HepG2 (cell line): Measurements from ENCODE around the gene KISS1. TPM values are rescaled to one million over a fixed set of nuclear protein-coding genes. Genes with fewer than 3 reads are reported as not detected.
A peak's percentile ranks its signal among the peaks of the same experiment; 100 is the strongest.

Source experiments
- ADNP ChIP-seq: sonication (generic); formaldehyde crosslinking; IDR thresholded peaks from 2 replicates; pipeline ENCODE4 v1.4.0; 2020; ENCODE audit warnings: missing genetic modification reagents
- KDM3A ChIP-seq: IDR thresholded peaks from 2 replicates; pipeline ENCODE4 v1.6.1; 2018; ENCODE audit warnings: low read depth, missing compliant biosample characterization
- NFE2L1 ChIP-seq: sonication (generic); formaldehyde crosslinking; IDR thresholded peaks from 2 replicates; pipeline ENCODE4 v1.4.0; 2020; ENCODE audit warnings: missing genetic modification reagents, mild to moderate bottlenecking, borderline replicate concordance
- PLRG1 ChIP-seq: fragments of 450-650 bp; conservative IDR thresholded peaks from 2 replicates; pipeline ENCODE4 v1.6.1; 2016
- RAD51 ChIP-seq: fragments of 450-650 bp; IDR thresholded peaks from 2 replicates; pipeline ENCODE4 v1.6.1; 2016; ENCODE audit warnings: borderline replicate concordance
- REPIN1 ChIP-seq: sonication (generic); formaldehyde crosslinking; IDR thresholded peaks from 2 replicates; pipeline ENCODE4 v1.8.0; 2022; ENCODE audit warnings: missing genetic modification reagents, low read depth, mild to moderate bottlenecking, borderline replicate concordance
- SETDB1 ChIP-seq: sonication (generic); formaldehyde crosslinking; IDR thresholded peaks from 2 replicates; pipeline ENCODE4 v1.5.1; 2020; ENCODE audit warnings: missing genetic modification reagents, mild to moderate bottlenecking, borderline replicate concordance
- SNAI1 ChIP-seq: sonication (generic); formaldehyde crosslinking; IDR thresholded peaks from 2 replicates; pipeline ENCODE4 v1.5.0; 2020; ENCODE audit warnings: mild to moderate bottlenecking, missing genetic modification reagents, borderline replicate concordance
- ZNF33A ChIP-seq: sonication (generic); formaldehyde crosslinking; IDR thresholded peaks from 2 replicates; pipeline ENCODE4 v1.5.1; 2020; ENCODE audit warnings: missing genetic modification reagents, mild to moderate bottlenecking, moderate library complexity, borderline replicate concordance
- ZNF446 ChIP-seq: sonication (generic); formaldehyde crosslinking; IDR thresholded peaks from 2 replicates; pipeline ENCODE4 v1.5.0; 2020; ENCODE audit warnings: mild to moderate bottlenecking, missing genetic modification reagents
- ZNF616 ChIP-seq: sonication (generic); formaldehyde crosslinking; IDR thresholded peaks from 2 replicates; pipeline ENCODE4 v1.5.0; 2020; ENCODE audit warnings: low read depth, mild to moderate bottlenecking, missing genetic modification reagents
- ZSCAN22 ChIP-seq: sonication (generic); formaldehyde crosslinking; IDR thresholded peaks from 2 replicates; pipeline ENCODE4 v1.4.0; 2020; ENCODE audit warnings: mild to moderate bottlenecking, missing genetic modification reagents
- polyA plus RNA-seq, 8 experiments: library from polyadenylated mRNA; depleted of rRNA in 3 of 8; stranded (reverse) in 7 of 8; unstranded in 1 of 8; fragments of >200 nt; fragmentation: Illumina TruSeq in 4 of 8; extraction: Trizol in 4 of 8; gene quantifications; 2 replicates each; pipeline versions ENCODE4 v1.2.1 to v1.2.3, GENCODE V29; 2011 to 2016; ENCODE audit warnings: low read depth in 4 of 8, missing spikeins in 1 of 8, mixed read lengths in 1 of 8; ENCODE audit not compliant: insufficient read depth in 1 of 8
- total RNA-seq, 5 experiments: library from RNA; depleted of rRNA; stranded (reverse); fragments of >200 nt; fragmentation: Illumina TruSeq; extraction: Trizol; gene quantifications; 2 replicates each; pipeline ENCODE4 v1.2.3, GENCODE V29; 2016; ENCODE audit warnings: low read depth in 1 of 5
- TF ChIP-seq, protein P1 (sequence below): sonication (generic); formaldehyde crosslinking; IDR thresholded peaks from 2 replicates; pipeline ENCODE4 v1.4.0; 2020; ENCODE audit warnings: mild to moderate bottlenecking, missing genetic modification reagents
- TF ChIP-seq, protein P2 (sequence below): sonication (generic); formaldehyde crosslinking; IDR thresholded peaks from 2 replicates; pipeline ENCODE4 v1.9.0; 2021; ENCODE audit warnings: missing genetic modification reagents, borderline replicate concordance
- TF ChIP-seq, protein P3 (sequence below): conservative IDR thresholded peaks from 2 replicates; pipeline ENCODE4 v1.6.1; 2018; ENCODE audit warnings: missing genetic modification reagents
- TF ChIP-seq, protein P4 (sequence below): sonication (generic); formaldehyde crosslinking; IDR thresholded peaks from 2 replicates; pipeline ENCODE4 v1.4.0; 2020; ENCODE audit warnings: missing genetic modification reagents
- TF ChIP-seq, protein P5 (sequence below): sonication (generic); formaldehyde crosslinking; IDR thresholded peaks from 2 replicates; pipeline ENCODE4 v1.8.1; 2022; ENCODE audit warnings: low read depth, mild to moderate bottlenecking, missing genetic modification reagents

The KISS1 gene
- total and polyA plus RNA-seq, 2 of the 13 experiments (the other 11 are each of a cell fraction or from before 2014, with no cell fraction given), result 0.24 to 0.80 TPM

DNA sequence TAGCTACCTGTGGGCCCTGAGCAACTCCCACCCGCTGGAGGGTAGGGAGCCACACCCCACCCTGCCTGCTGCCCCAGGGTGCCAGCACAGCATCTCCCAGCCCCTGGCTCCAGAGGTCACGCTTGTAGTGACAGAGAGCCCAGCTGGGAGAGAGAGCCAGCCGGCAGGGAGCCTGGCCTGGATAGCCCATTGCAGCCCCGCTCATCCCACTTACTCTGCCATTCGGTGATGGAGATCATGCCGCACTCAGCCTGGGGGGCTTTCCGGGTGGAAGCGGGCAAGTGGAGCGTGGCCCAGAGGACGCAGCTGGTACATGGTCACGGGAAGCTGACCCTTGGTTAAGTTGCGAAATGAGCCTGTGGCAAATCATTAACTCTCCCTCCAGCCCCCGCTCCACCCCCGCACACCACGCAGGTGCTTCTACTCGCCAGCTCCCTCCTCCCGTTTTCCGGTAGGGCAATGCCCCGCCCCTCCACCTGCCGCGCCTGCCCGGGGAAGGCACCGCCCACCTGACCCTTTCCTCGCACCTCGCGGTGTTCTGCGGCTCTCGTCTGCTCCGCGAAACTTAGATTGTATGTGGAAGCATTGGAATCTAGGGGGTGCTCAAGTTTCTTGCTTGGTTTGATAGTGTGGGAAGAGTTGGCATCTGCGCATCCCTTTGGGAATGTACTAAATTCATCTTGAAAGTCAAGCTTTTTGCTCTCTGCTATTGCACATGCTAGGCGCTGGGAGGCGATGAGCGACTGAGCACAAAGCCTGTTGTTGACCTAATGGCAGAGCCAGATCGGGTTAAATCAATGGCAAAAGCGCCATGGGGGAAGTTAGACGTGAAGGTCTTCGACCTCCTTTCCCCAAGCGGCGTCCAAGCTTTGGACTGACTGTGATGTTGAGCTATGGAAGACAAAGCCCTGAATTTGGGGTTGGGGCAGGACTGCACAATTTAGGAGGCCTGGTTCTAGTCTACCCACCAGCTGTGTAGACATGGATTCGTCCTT lies 17.7 kb upstream of the KISS1 start, which contains the start of gene GOLT1A (continued):
- TF ChIP-seq REPIN1 (CRISPR knock-in tag) (peak; percentile 80), RAD51 (no peak), ADNP (CRISPR knock-in tag) (no peak), ZNF33A (CRISPR knock-in tag) (no peak), ZNF616 (CRISPR knock-in tag) (no peak), SNAI1 (peak; percentile 94), PLRG1 (no peak), KDM3A (CRISPR knock-in tag) (peak; percentile 24; the same call in 1 of the 2 replicates), ZNF446 (CRISPR knock-in tag) (0 out of 2 replicates have a peak, but pooled peaks have one; percentile 25), ZSCAN22 (CRISPR knock-in tag) (0 out of 2 replicates have a peak, but pooled peaks have one; percentile 55), SETDB1 (CRISPR knock-in tag) (no peak), NFE2L1 (no peak)
- TF ChIP-seq, protein P1, sequence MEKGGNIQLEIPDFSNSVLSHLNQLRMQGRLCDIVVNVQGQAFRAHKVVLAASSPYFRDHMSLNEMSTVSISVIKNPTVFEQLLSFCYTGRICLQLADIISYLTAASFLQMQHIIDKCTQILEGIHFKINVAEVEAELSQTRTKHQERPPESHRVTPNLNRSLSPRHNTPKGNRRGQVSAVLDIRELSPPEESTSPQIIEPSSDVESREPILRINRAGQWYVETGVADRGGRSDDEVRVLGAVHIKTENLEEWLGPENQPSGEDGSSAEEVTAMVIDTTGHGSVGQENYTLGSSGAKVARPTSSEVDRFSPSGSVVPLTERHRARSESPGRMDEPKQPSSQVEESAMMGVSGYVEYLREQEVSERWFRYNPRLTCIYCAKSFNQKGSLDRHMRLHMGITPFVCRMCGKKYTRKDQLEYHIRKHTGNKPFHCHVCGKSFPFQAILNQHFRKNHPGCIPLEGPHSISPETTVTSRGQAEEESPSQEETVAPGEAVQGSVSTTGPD (CRISPR knock-in tag), result peak; percentile 73
- TF ChIP-seq, protein P2, sequence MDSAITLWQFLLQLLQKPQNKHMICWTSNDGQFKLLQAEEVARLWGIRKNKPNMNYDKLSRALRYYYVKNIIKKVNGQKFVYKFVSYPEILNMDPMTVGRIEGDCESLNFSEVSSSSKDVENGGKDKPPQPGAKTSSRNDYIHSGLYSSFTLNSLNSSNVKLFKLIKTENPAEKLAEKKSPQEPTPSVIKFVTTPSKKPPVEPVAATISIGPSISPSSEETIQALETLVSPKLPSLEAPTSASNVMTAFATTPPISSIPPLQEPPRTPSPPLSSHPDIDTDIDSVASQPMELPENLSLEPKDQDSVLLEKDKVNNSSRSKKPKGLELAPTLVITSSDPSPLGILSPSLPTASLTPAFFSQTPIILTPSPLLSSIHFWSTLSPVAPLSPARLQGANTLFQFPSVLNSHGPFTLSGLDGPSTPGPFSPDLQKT (CRISPR knock-in tag), result no peak
- TF ChIP-seq, protein P3, sequence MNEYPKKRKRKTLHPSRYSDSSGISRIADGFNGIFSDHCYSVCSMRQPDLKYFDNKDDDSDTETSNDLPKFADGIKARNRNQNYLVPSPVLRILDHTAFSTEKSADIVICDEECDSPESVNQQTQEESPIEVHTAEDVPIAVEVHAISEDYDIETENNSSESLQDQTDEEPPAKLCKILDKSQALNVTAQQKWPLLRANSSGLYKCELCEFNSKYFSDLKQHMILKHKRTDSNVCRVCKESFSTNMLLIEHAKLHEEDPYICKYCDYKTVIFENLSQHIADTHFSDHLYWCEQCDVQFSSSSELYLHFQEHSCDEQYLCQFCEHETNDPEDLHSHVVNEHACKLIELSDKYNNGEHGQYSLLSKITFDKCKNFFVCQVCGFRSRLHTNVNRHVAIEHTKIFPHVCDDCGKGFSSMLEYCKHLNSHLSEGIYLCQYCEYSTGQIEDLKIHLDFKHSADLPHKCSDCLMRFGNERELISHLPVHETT (CRISPR knock-in tag), result no peak
- TF ChIP-seq, protein P4, sequence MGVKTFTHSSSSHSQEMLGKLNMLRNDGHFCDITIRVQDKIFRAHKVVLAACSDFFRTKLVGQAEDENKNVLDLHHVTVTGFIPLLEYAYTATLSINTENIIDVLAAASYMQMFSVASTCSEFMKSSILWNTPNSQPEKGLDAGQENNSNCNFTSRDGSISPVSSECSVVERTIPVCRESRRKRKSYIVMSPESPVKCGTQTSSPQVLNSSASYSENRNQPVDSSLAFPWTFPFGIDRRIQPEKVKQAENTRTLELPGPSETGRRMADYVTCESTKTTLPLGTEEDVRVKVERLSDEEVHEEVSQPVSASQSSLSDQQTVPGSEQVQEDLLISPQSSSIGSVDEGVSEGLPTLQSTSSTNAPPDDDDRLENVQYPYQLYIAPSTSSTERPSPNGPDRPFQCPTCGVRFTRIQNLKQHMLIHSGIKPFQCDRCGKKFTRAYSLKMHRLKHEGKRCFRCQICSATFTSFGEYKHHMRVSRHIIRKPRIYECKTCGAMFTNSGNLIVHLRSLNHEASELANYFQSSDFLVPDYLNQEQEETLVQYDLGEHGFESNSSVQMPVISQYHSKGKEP (CRISPR knock-in tag), result no peak
- TF ChIP-seq, protein P5, sequence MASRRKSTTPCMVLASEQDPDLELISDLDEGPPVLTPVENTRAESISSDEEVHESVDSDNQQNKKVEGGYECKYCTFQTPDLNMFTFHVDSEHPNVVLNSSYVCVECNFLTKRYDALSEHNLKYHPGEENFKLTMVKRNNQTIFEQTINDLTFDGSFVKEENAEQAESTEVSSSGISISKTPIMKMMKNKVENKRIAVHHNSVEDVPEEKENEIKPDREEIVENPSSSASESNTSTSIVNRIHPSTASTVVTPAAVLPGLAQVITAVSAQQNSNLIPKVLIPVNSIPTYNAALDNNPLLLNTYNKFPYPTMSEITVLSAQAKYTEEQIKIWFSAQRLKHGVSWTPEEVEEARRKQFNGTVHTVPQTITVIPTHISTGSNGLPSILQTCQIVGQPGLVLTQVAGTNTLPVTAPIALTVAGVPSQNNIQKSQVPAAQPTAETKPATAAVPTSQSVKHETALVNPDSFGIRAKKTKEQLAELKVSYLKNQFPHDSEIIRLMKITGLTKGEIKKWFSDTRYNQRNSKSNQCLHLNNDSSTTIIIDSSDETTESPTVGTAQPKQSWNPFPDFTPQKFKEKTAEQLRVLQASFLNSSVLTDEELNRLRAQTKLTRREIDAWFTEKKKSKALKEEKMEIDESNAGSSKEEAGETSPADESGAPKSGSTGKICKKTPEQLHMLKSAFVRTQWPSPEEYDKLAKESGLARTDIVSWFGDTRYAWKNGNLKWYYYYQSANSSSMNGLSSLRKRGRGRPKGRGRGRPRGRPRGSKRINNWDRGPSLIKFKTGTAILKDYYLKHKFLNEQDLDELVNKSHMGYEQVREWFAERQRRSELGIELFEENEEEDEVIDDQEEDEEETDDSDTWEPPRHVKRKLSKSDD (CRISPR knock-in tag), result 0 out of 2 replicates have a peak, but pooled peaks have one; percentile 55
- TF ChIP-seq, all 625 proteins: peak for 328
